MM.1S (cell line): ENCODE results near the gene FNTB.

Experiments
- DNase-seq: peaks from one replicate; pipeline ENCODE4 v3.0.0-alpha.2; 2015
- H2AFZ ChIP-seq: fragments of 300-600 bp; sonication (generic); 2 replicates; pipeline ENCODE4 v1.6.0; 2016; ENCODE audit warnings: antibody characterized with exemption, low read length
- H3F3A ChIP-seq: fragments of 300-600 bp; sonication (generic); 2 replicates; pipeline ENCODE4 v1.6.1; 2016; ENCODE audit warnings: mild to moderate bottlenecking, antibody characterized with exemption, low read length, moderate library complexity, mixed read lengths; ENCODE audit not compliant: insufficient read depth
- H3K27ac ChIP-seq: fragments of 300-600 bp; sonication (generic); 2 replicates; pipeline ENCODE4 v1.5.1; 2016; ENCODE audit warnings: mild to moderate bottlenecking, low read length
- H3K27me3 ChIP-seq: fragments of 300-600 bp; sonication (generic); replicated peaks from 2 replicates; pipeline ENCODE4 v1.6.0; 2016; ENCODE audit warnings: low read length; ENCODE audit not compliant: insufficient read depth
- H3K36me3 ChIP-seq: fragments of 300-600 bp; sonication (generic); replicated peaks from 2 replicates; pipeline ENCODE4 v1.6.1; 2016; ENCODE audit warnings: mild to moderate bottlenecking, low read length, mixed read lengths; ENCODE audit not compliant: insufficient read depth
- H3K4me1 ChIP-seq: fragments of 300-600 bp; sonication (generic); 2 replicates; pipeline ENCODE4 v1.6.1; 2016; ENCODE audit warnings: low read length, mixed read lengths
- H3K4me2 ChIP-seq: fragments of 300-600 bp; sonication (generic); 2 replicates; pipeline ENCODE4 v1.6.0; 2016; ENCODE audit warnings: low read depth, low read length
- H3K4me3 ChIP-seq: fragments of 300-600 bp; sonication (generic); 2 replicates; pipeline ENCODE4 v1.5.1; 2016; ENCODE audit warnings: low read length, mixed read lengths
- H3K79me2 ChIP-seq: fragments of 300-600 bp; sonication (generic); 2 replicates; pipeline ENCODE4 v1.6.1; 2016; ENCODE audit warnings: mixed run types, low read length, mixed read lengths
- H3K9ac ChIP-seq: fragments of 300-600 bp; sonication (generic); 2 replicates; pipeline ENCODE4 v1.6.1; 2016; ENCODE audit warnings: low read length, mixed read lengths
- H3K9me2 ChIP-seq: fragments of 300-600 bp; sonication (generic); replicated peaks from 2 replicates; pipeline ENCODE4 v1.6.1; 2016; ENCODE audit warnings: mild to moderate bottlenecking, low read length, mixed read lengths; ENCODE audit not compliant: insufficient read depth
- H3K9me3 ChIP-seq: fragments of 300-600 bp; sonication (generic); replicated peaks from 2 replicates; pipeline ENCODE4 v1.6.1; 2016; ENCODE audit warnings: mild to moderate bottlenecking, low read length, mixed read lengths; ENCODE audit not compliant: insufficient read depth
- H4K20me1 ChIP-seq: fragments of 300-600 bp; sonication (generic); 2 replicates; pipeline ENCODE4 v1.6.1; 2016; ENCODE audit warnings: mild to moderate bottlenecking, low read length, moderate library complexity, mixed read lengths; ENCODE audit not compliant: insufficient read depth
- EZH2 ChIP-seq: fragments of 300-600 bp; sonication (generic); optimal IDR thresholded peaks from 2 replicates; pipeline ENCODE3; 2017; ENCODE audit warnings: low read depth, mild to moderate bottlenecking, antibody characterized with exemption, low read length, mixed read lengths
- EZH2phosphoT487 ChIP-seq: fragments of 300-600 bp; sonication (generic); IDR thresholded peaks from 2 replicates; pipeline ENCODE4 v1.6.1; 2018; ENCODE audit warnings: antibody characterized with exemption, low read length
- TF ChIP-seq, protein P1 (sequence below): fragments of 300-600 bp; sonication (generic); IDR thresholded peaks from 2 replicates; pipeline ENCODE4 v1.5.1; 2016; ENCODE audit warnings: antibody characterized with exemption, low read length, mixed read lengths

FNTB gene

DNA sequence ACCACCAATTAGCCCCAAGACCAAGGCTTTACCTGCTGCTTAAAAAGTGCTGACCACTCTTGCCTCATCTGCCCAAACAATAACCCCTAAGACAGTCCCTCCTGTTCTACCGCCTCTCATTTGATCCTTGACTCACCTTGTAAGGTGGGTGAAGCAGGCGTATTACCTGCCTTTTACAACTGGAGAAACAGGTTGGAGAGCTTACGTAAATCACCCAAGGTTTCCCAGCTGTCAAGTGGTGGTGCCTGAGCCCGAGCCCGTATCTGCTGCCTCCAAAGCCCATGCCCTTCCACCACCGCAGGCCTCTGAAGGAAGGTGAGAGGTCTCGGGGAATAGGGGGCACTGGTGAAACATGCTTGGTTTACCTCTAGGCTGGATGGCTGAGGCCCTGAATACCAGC lies 79.0 kb downstream of the FNTB start:
- Histone ChIP-seq H3K9me3 (no peaks in the 10 kb centered on the region), H3K79me2 (no peaks in the 10 kb centered on the region), H3K4me1 (peaks cover 4% of the 10 kb centered on the region; the same call in 1 of the 2 replicates), H3K4me2 (no peak overlapping the region), H3K36me3 (no peaks in the 10 kb centered on the region), H3K27ac (no peak overlapping the region), H3K9me2 (no peaks in the 10 kb centered on the region), H3K9ac (no peak overlapping the region), H3F3A (peaks cover 3% of the 10 kb centered on the region), H4K20me1 (no peaks in the 10 kb centered on the region), H2AFZ (no peak overlapping the region), H3K4me3 (no peak overlapping the region), H3K27me3 (no peaks in the 10 kb centered on the region)
- DNase-seq = no peak
- TF ChIP-seq, protein P1, sequence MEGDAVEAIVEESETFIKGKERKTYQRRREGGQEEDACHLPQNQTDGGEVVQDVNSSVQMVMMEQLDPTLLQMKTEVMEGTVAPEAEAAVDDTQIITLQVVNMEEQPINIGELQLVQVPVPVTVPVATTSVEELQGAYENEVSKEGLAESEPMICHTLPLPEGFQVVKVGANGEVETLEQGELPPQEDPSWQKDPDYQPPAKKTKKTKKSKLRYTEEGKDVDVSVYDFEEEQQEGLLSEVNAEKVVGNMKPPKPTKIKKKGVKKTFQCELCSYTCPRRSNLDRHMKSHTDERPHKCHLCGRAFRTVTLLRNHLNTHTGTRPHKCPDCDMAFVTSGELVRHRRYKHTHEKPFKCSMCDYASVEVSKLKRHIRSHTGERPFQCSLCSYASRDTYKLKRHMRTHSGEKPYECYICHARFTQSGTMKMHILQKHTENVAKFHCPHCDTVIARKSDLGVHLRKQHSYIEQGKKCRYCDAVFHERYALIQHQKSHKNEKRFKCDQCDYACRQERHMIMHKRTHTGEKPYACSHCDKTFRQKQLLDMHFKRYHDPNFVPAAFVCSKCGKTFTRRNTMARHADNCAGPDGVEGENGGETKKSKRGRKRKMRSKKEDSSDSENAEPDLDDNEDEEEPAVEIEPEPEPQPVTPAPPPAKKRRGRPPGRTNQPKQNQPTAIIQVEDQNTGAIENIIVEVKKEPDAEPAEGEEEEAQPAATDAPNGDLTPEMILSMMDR = no peak
- TF ChIP-seq EZH2phosphoT487 = no peak
- no peak for TF ChIP-seq EZH2

DNA sequence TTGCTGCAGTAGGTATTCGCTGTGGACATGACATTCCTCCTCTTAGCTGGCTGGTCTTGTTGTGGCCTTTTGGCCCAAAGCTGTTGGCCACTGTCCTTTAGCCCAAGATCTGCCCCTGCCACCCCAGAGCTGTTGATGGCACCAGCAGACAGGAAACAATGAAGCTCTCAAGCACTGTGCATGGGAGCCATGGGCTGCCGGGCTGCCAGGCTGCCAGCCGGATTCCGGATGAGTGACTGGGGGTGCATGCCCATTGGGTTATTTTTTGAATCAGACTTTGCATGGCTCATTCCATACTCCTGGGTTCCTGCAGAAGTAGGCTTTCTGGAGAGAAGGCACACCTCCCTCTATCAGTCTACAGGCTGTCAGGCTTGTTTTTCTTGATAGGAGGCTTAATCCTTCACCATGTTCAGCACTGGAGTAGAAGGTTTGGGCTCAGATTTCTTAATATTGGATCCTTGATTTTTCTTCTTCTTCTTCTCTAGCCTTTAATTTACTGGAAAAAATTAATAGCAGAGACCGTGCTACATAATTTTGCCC lies 83.2 kb downstream of the FNTB start:
- H3K4me2 ChIP-seq = peak overlapping the region; percentile 74

DNA sequence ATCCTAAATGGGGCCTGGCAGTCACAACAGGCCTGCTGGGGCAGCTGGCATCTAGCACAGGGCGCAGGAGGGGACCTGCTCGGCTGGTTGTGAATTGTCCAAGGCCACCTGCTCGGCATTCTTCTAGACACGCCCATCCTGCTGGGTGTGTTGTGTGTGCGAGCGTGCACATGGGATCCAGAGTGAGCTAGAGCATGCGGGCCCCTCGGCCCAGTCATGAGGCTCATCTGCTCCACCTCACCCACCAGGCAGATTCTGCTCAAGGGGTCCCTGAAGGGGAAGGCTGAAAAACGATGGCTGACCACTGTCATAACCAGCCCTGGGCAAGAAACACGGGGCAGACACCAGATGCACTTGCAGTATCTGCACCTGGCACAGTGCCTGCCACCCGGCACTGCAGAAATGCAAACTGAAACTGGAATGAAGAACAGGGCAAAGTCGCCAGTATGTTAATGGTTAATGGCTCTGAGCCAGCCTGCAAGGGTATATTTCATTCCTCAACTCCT lies 83.8 kb downstream of the FNTB start:
- TF ChIP-seq, protein P1 = no peak
- no peak for TF ChIP-seq EZH2phosphoT487
- TF ChIP-seq EZH2 = no peak
- DNase-seq = peak; percentile 61
- no peaks in the 10 kb centered on the region for H3K9me2 ChIP-seq
- H4K20me1 ChIP-seq = no peaks in the 10 kb centered on the region
- peaks cover 6% of the 10 kb centered on the region for H3F3A ChIP-seq
- H2AFZ ChIP-seq = 0 out of 2 replicates have a peak overlapping the region, but pooled peaks have one; percentile 31
- H3K4me2 ChIP-seq = peak overlapping the region; percentile 74
- H3K36me3 ChIP-seq = no peaks in the 10 kb centered on the region
- peak overlapping the region; percentile 43 for H3K4me3 ChIP-seq
- H3K27ac ChIP-seq = peak overlapping the region; percentile 47; the same call in 1 of the 2 replicates
- H3K79me2 ChIP-seq = no peaks in the 10 kb centered on the region
- peaks cover 4% of the 10 kb centered on the region; the same call in 1 of the 2 replicates for H3K4me1 ChIP-seq
- H3K9me3 ChIP-seq = no peaks in the 10 kb centered on the region
- H3K9ac ChIP-seq = peak overlapping the region; percentile 25; the same call in 1 of the 2 replicates
- H3K27me3 ChIP-seq = no peaks in the 10 kb centered on the region

More for the DNA sequence above, 83.2 kb downstream of the FNTB start:
- no peaks in the 10 kb centered on the region for H3K36me3 ChIP-seq
- H3K27ac ChIP-seq = peak overlapping the region; percentile 47; the same call in 1 of the 2 replicates
- no peaks in the 10 kb centered on the region for H3K9me2 ChIP-seq
- H3K27me3 ChIP-seq = no peaks in the 10 kb centered on the region
- no peaks in the 10 kb centered on the region for H3K79me2 ChIP-seq
- H2AFZ ChIP-seq = no peak overlapping the region
- H3K4me3 ChIP-seq = peak overlapping the region; percentile 43
- no peaks in the 10 kb centered on the region for H4K20me1 ChIP-seq
- H3K4me1 ChIP-seq = peaks cover 4% of the 10 kb centered on the region; the same call in 1 of the 2 replicates
- H3K9ac ChIP-seq = peak overlapping the region; percentile 25; the same call in 1 of the 2 replicates
- TF ChIP-seq EZH2 = no peak
- TF ChIP-seq, protein P1 = no peak
- TF ChIP-seq EZH2phosphoT487 = no peak
- no peaks in the 10 kb centered on the region for H3K9me3 ChIP-seq
- DNase-seq = no peak
- H3F3A ChIP-seq = peaks cover 6% of the 10 kb centered on the region
